Astrocyte (in vitro differentiated cells and primary cell): Measurements from ENCODE around the gene BAG5. TPM values are rescaled to one million over a fixed set of nuclear protein-coding genes. Genes with fewer than 3 reads are reported as not detected.

Experiments used
- DNase-seq: peaks from one replicate; pipeline ENCODE4 v3.0.0-alpha.2; 2010; ENCODE audit warnings: low read depth
- FAIRE-seq: peaks from 2 replicates; lab custom pipeline; 2011; peaks lifted over from hg19 to GRCh38; lab: Jason Lieb, UNC
- H2AFZ ChIP-seq: 2 replicates; pipeline ENCODE4 v1.6.0; 2012; ENCODE audit warnings: low read depth, low read length, inconsistent platforms
- H3K27ac ChIP-seq: 2 replicates; pipeline ENCODE4 v1.5.1; 2011; ENCODE audit warnings: low read depth, low read length, inconsistent platforms
- H3K27me3 ChIP-seq: 2 replicates; pipeline ENCODE4 v1.6.0; 2011; ENCODE audit warnings: low read length, inconsistent platforms; ENCODE audit not compliant: insufficient read depth
- H3K36me3 ChIP-seq: 2 replicates; pipeline ENCODE4 v1.5.1; 2011; ENCODE audit warnings: low read length, inconsistent platforms; ENCODE audit not compliant: insufficient read depth
- H3K4me1 ChIP-seq: 2 replicates; pipeline ENCODE4 v1.5.1; 2011; ENCODE audit warnings: low read length, inconsistent platforms; ENCODE audit not compliant: insufficient read depth
- H3K4me2 ChIP-seq: 2 replicates; pipeline ENCODE4 v1.6.0; 2012; ENCODE audit warnings: low read length, inconsistent platforms
- H3K4me3 ChIP-seq: 2 replicates; pipeline ENCODE4 v1.5.1; 2011; ENCODE audit warnings: low read depth, mild to moderate bottlenecking, low read length, inconsistent platforms; ENCODE audit not compliant: insufficient read depth
- H3K79me2 ChIP-seq: 2 replicates; pipeline ENCODE4 v1.6.0; 2012; ENCODE audit warnings: mild to moderate bottlenecking, low read length, inconsistent platforms; ENCODE audit not compliant: insufficient read depth
- H3K9ac ChIP-seq: 2 replicates; pipeline ENCODE4 v1.6.0; 2012; ENCODE audit warnings: mild to moderate bottlenecking, low read length, inconsistent platforms
- H3K9me3 ChIP-seq: 2 replicates; pipeline ENCODE4 v1.5.1; 2012; ENCODE audit warnings: low read depth, mild to moderate bottlenecking, low read length, inconsistent platforms; ENCODE audit not compliant: insufficient read depth
- H4K20me1 ChIP-seq: 2 replicates; pipeline ENCODE4 v1.6.0; 2012; ENCODE audit warnings: low read length, inconsistent platforms; ENCODE audit not compliant: insufficient read depth
- H3K27ac Mint-ChIP-seq: one replicate; pipeline ENCODE4 v1.8.0; 2021; ENCODE audit warnings: mild to moderate bottlenecking, mixed read lengths; ENCODE audit not compliant: unreplicated experiment
- H3K27me3 Mint-ChIP-seq: one replicate; pipeline ENCODE4 v1.8.0; 2021; ENCODE audit warnings: low read depth, mixed read lengths; ENCODE audit not compliant: unreplicated experiment
- H3K36me3 Mint-ChIP-seq: one replicate; pipeline ENCODE4 v1.8.0; 2021; ENCODE audit warnings: low read depth, mixed read lengths; ENCODE audit not compliant: unreplicated experiment
- H3K4me1 Mint-ChIP-seq: one replicate; pipeline ENCODE4 v1.8.0; 2021; ENCODE audit warnings: low read depth, mixed read lengths; ENCODE audit not compliant: unreplicated experiment
- H3K4me3 Mint-ChIP-seq: one replicate; pipeline ENCODE4 v1.8.0; 2021; ENCODE audit warnings: mild to moderate bottlenecking, moderate library complexity, mixed read lengths; ENCODE audit not compliant: unreplicated experiment
- H3K9me3 Mint-ChIP-seq: one replicate; pipeline ENCODE4 v1.8.0; 2021; ENCODE audit warnings: mild to moderate bottlenecking, mixed read lengths; ENCODE audit not compliant: unreplicated experiment
- EZH2 ChIP-seq: IDR thresholded peaks from 2 replicates; pipeline ENCODE4 v1.6.1; 2012; ENCODE audit warnings: mild to moderate bottlenecking, low read length, inconsistent platforms; ENCODE audit not compliant: insufficient read depth
- total RNA-seq: library from RNA; stranded (reverse); gene quantifications from 2 replicates; pipeline ENCODE4 v1.2.1, GENCODE V29; 2021
- TF ChIP-seq, protein P1 (sequence below): IDR thresholded peaks from 2 replicates; pipeline ENCODE4 v1.5.1; 2011; ENCODE audit warnings: low read depth, mild to moderate bottlenecking, inconsistent platforms, low read length, moderate library complexity; ENCODE audit not compliant: insufficient read depth

BAG5 gene
- total RNA-seq, 1 donor from 2014 or later = 35.2 TPM

DNA sequence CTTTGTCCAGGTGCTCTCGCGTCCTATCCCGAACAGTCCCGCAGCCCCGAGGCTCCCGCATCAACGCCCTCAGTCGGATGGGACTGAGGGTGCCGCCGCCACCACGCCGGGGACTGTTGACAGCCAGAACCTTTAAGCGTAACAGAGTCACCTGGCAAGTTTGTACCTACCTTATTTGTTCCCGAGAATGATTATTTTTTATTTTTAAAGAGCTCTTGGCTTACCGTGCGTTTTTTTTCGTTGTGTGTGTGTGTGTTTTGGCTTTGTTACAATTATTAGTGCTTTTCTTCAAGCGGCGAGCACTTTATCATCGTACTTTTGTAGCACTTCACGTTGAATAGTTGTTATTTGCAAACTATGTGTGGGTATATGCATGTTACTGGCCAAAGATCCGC is 766 bp upstream of the BAG5 start:
- peak overlapping the region; percentile 88 for H3K9ac ChIP-seq
- Mint-ChIP-seq H3K4me3 (peak overlapping the region; percentile 93), H3K9me3 (no peaks in the 10 kb centered on the region), H3K27me3 (no peaks in the 10 kb centered on the region), H3K36me3 (peaks cover 10% of the 10 kb centered on the region), H3K4me1 (peaks cover 25% of the 10 kb centered on the region), H3K27ac (peak overlapping the region; percentile 27)
- DNase-seq = no peak
- no peak for FAIRE-seq
- H3K4me2 ChIP-seq = peak overlapping the region; percentile 99
- H3K79me2 ChIP-seq = peaks cover 95% of the 10 kb centered on the region
- H3K4me1 ChIP-seq = peaks cover 27% of the 10 kb centered on the region
- TF ChIP-seq, protein P1, sequence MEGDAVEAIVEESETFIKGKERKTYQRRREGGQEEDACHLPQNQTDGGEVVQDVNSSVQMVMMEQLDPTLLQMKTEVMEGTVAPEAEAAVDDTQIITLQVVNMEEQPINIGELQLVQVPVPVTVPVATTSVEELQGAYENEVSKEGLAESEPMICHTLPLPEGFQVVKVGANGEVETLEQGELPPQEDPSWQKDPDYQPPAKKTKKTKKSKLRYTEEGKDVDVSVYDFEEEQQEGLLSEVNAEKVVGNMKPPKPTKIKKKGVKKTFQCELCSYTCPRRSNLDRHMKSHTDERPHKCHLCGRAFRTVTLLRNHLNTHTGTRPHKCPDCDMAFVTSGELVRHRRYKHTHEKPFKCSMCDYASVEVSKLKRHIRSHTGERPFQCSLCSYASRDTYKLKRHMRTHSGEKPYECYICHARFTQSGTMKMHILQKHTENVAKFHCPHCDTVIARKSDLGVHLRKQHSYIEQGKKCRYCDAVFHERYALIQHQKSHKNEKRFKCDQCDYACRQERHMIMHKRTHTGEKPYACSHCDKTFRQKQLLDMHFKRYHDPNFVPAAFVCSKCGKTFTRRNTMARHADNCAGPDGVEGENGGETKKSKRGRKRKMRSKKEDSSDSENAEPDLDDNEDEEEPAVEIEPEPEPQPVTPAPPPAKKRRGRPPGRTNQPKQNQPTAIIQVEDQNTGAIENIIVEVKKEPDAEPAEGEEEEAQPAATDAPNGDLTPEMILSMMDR = no peak
- TF ChIP-seq EZH2 = no peak
- peaks cover 63% of the 10 kb centered on the region for H4K20me1 ChIP-seq
- peak overlapping the region; percentile 89 for H3K27ac ChIP-seq
- H3K36me3 ChIP-seq = peaks cover 20% of the 10 kb centered on the region
- H3K9me3 ChIP-seq = no peaks in the 10 kb centered on the region
- peak overlapping the region; percentile 82 for H2AFZ ChIP-seq
- peak overlapping the region; percentile 99 for H3K4me3 ChIP-seq
- H3K27me3 ChIP-seq = no peaks in the 10 kb centered on the region

DNA sequence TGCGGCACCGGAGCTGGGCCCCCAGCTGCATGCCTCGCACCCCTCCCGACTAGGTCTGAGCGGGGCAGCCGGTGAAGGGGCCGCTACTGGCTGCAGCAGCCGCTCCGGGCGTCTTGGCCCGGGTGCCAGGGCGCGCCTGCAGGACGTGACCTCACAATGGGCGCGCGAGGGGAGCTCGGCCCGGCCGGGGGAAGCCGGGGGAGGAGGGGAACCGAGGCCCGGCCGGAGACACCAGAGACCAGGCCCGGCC is 353 bp downstream of the BAG5 start:
- Histone ChIP-seq H3K9ac (peak overlapping the region; percentile 88), H3K9me3 (no peaks in the 10 kb centered on the region), H3K4me3 (peak overlapping the region; percentile 99), H3K4me1 (peaks cover 31% of the 10 kb centered on the region), H4K20me1 (peaks cover 65% of the 10 kb centered on the region), H3K27me3 (no peaks in the 10 kb centered on the region), H2AFZ (peak overlapping the region; percentile 82), H3K79me2 (peaks cover 94% of the 10 kb centered on the region), H3K4me2 (peak overlapping the region; percentile 99), H3K36me3 (peaks cover 22% of the 10 kb centered on the region), H3K27ac (peak overlapping the region; percentile 89)
- Mint-ChIP-seq H3K9me3 (no peaks in the 10 kb centered on the region), H3K4me1 (peaks cover 30% of the 10 kb centered on the region), H3K27me3 (no peaks in the 10 kb centered on the region), H3K27ac (no peak overlapping the region), H3K4me3 (peak overlapping the region; percentile 97), H3K36me3 (peaks cover 12% of the 10 kb centered on the region)
- FAIRE-seq = no peak
- TF ChIP-seq, protein P1 = no peak
- no peak for TF ChIP-seq EZH2
- peak; percentile 28 for DNase-seq

DNA sequence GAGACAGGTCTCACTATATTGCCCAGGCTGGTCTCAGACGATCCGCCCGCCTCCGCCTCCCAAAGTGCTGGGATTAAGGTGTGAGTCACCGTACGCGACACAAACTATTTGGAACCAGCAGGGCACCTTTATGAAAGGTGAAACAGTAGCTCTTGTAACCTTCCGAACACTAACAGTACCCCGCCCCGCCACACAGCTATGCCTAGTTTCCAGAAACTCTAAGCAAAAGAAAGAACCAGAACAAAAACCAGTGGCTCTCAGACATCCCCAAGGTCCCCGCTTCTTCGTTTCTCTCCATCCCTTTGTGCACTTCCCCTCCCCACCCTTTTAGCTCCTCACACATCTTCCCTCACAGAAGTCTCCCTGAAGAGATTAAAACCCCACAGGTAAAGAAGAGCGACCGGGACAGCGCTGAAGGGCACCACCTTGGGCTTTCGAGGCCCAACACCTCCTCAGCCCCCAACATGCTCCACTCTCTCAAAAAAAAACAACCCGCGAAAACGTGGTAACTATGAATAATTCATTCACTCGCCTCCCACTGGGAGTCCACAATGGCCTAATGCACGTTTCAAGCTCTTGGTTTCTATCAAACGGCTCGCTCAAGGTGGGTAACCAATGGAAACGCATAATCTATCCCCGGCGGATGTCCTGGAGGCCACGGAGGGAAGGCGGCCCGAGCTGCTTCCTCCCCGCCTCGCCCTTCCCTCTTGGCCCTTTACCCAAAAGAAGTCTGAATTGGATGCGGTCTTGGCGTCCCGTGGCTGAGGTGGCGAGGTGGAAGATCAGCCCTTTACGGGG is 877 bp downstream of the BAG5 start:
- TF ChIP-seq, protein P1 = no peak
- TF ChIP-seq EZH2 = no peak
- H3K4me1 Mint-ChIP-seq = peaks cover 30% of the 10 kb centered on the region
- H3K27me3 ChIP-seq = no peaks in the 10 kb centered on the region
- H3K9ac ChIP-seq = peak overlapping the region; percentile 88
- H3K4me3 ChIP-seq = peak overlapping the region; percentile 99
- no peak for FAIRE-seq
- H4K20me1 ChIP-seq = peaks cover 64% of the 10 kb centered on the region
- peak overlapping the region; percentile 89 for H3K27ac ChIP-seq
- H3K4me3 Mint-ChIP-seq = peak overlapping the region; percentile 97
- no peaks in the 10 kb centered on the region for H3K9me3 Mint-ChIP-seq
- H3K36me3 ChIP-seq = peaks cover 22% of the 10 kb centered on the region
- peaks cover 93% of the 10 kb centered on the region for H3K79me2 ChIP-seq
- H3K4me1 ChIP-seq = peaks cover 31% of the 10 kb centered on the region
- H3K9me3 ChIP-seq = no peaks in the 10 kb centered on the region
- no peaks in the 10 kb centered on the region for H3K27me3 Mint-ChIP-seq
- H3K36me3 Mint-ChIP-seq = peaks cover 12% of the 10 kb centered on the region
- peak overlapping the region; percentile 99 for H3K4me2 ChIP-seq
- peak overlapping the region; percentile 96 for H3K27ac Mint-ChIP-seq
- DNase-seq = peak; percentile 45
- peak overlapping the region; percentile 82 for H2AFZ ChIP-seq
